Gastrocnemius medialis (tissue), 4 donors: ENCODE data around the gene FBXO17. TPM values are rescaled to one million over a fixed set of nuclear protein-coding genes. Genes with fewer than 3 reads are reported as not detected.

Experiments
- ATAC-seq, 2 donors: fragments of 150-250 bp; one replicate each; pipeline ENCODE4 v1.9.1; 2016
- DNase-seq, 2 donors: peaks; one replicate each; pipeline ENCODE4 v3.0.0-alpha.2; 2019
- H3K27ac ChIP-seq, 4 donors: fragments of 200-600 bp; sonication (generic); 1 replicate in 1 of 4; 2 replicates in 3 of 4; pipeline ENCODE4 v1.5.1; 2016 to 2018; ENCODE audit warnings: mild to moderate bottlenecking in 2 of 4, moderate library complexity in 1 of 4
- H3K27me3 ChIP-seq, 3 donors: fragments of 200-600 bp; sonication (generic) in 2 of 3; 1 replicate in 1 of 3; 2 replicates in 2 of 3; pipeline versions ENCODE4 v1.5.1 to v1.6.0; 2016 to 2019; ENCODE audit warnings: mild to moderate bottlenecking in 1 of 3, moderate library complexity in 1 of 3
- H3K36me3 ChIP-seq, 2 donors: fragments of 200-600 bp; sonication (generic) in 1 of 2; one replicate each; pipeline ENCODE4 v1.5.1; 2017 to 2018
- H3K4me1 ChIP-seq, 2 donors: fragments of 200-600 bp; sonication (generic) in 1 of 2; one replicate each; pipeline ENCODE4 v1.5.1; 2016 to 2017; ENCODE audit warnings: mild to moderate bottlenecking in 2 of 2
- H3K4me3 ChIP-seq, 4 donors: fragments of 200-600 bp; sonication (generic) in 3 of 4; 1 replicate in 1 of 4; 2 replicates in 3 of 4; pipeline ENCODE4 v1.5.1; 2016 to 2019; ENCODE audit warnings: mild to moderate bottlenecking in 2 of 4
- H3K9me3 ChIP-seq, 3 donors: fragments of 200-600 bp; sonication (generic) in 2 of 3; 1 replicate in 1 of 3; 2 replicates in 2 of 3; pipeline ENCODE4 v1.5.1; 2016 to 2019
- CTCF ChIP-seq, 5 experiments: fragments of 450-650 bp in 3 of 5; fragments of 200-600 bp in 2 of 5; sonication (generic) in 2 of 5; IDR thresholded peaks in 4 of 5; conservative IDR thresholded peaks in 1 of 5; 1 replicate in 4 of 5; 2 replicates in 1 of 5; pipeline ENCODE4 v1.5.1; 2016 to 2019; ENCODE audit warnings: antibody characterized with exemption in 5 of 5, mild to moderate bottlenecking in 3 of 5, moderate library complexity in 3 of 5
- POLR2A ChIP-seq, 2 donors: fragments of 450-650 bp; IDR thresholded peaks; one replicate each; pipeline ENCODE4 v1.6.1; 2017; ENCODE audit warnings: antibody characterized with exemption in 2 of 2, mild to moderate bottlenecking in 2 of 2, moderate library complexity in 2 of 2
- in situ Hi-C, 4 donors: fragments of 200-750 bp; cut with MboI; loops; one replicate each; pipeline versions ENCODE4 v1.15.0 to v1.8.0; 2017; ENCODE audit warnings: low sequenced_read_pairs in 4 of 4
- intact Hi-C: fragments of 100-400 bp; cut with DNase I; formaldehyde crosslinking; loops from one replicate; pipeline ENCODE4 v1.15.1; 2023; ENCODE audit warnings: low total_unique reads
- total RNA-seq, 4 donors: library from RNA; depleted of rRNA; stranded (reverse); fragments of >200 nt; gene quantifications; one replicate each; pipeline versions ENCODE4 v1.1.0 to v1.2.3, GENCODE V29; 2016

FBXO17 gene
- total RNA-seq, 4 donors from 2014 or later = 1.6 to 4.2 (median 2.4) TPM

- DNase-seq (no peak), ATAC-seq (no peak)
- no peaks in the 10 kb centered on the region for H3K9me3 ChIP-seq
- intact Hi-C loops = no loop called here
- no peaks in the 10 kb centered on the region for H3K27me3 ChIP-seq
- H3K4me1 ChIP-seq = no peaks in the 10 kb centered on the region
- H3K4me3 ChIP-seq = no peak overlapping the region
- TF ChIP-seq POLR2A (IDR thresholded peaks at IDR 0.05) (no peak), CTCF (IDR thresholded peaks at IDR 0.05 in 4 of 5, conservative IDR thresholded peaks at IDR 0.05 in 1 of 5) (no peak)
- in situ Hi-C loops = no loop called here
- no peaks in the 10 kb centered on the region for H3K36me3 ChIP-seq
- H3K27ac ChIP-seq = no peak overlapping the region
Observed at GRCh38 chr19:39017026-39017425, 41.5 kb upstream of the FBXO17 start.

- no peaks in the 10 kb centered on the region for H3K9me3 ChIP-seq
- H3K27ac ChIP-seq = no peak overlapping the region
- in situ Hi-C loops (no loop called here), intact Hi-C loops (no loop called here)
- no peaks in the 10 kb centered on the region for H3K27me3 ChIP-seq
- TF ChIP-seq POLR2A (IDR thresholded peaks at IDR 0.05) = no peak
- TF ChIP-seq CTCF (IDR thresholded peaks at IDR 0.05 in 4 of 5, conservative IDR thresholded peaks at IDR 0.05 in 1 of 5) = no peak
- no peaks in the 10 kb centered on the region for H3K4me1 ChIP-seq
- no peaks in the 10 kb centered on the region for H3K36me3 ChIP-seq
- no peak overlapping the region for H3K4me3 ChIP-seq
- DNase-seq (no peak), ATAC-seq (no peak)
Observed at GRCh38 chr19:39014037-39014436, 38.5 kb upstream of the FBXO17 start.

GRCh38 chr19:39009001-39009400 is 33.5 kb upstream of the FBXO17 start:
- Histone ChIP-seq H3K4me3 (no peak overlapping the region), H3K27ac (no peak overlapping the region), H3K36me3 (no peaks in the 10 kb centered on the region), H3K9me3 (no peaks in the 10 kb centered on the region), H3K27me3 (no peaks in the 10 kb centered on the region), H3K4me1 (no peaks in the 10 kb centered on the region)
- DNase-seq (no peak), ATAC-seq (no peak)
- in situ Hi-C loops (no loop called here), intact Hi-C loops (no loop called here)
- TF ChIP-seq CTCF (IDR thresholded peaks at IDR 0.05 in 4 of 5, conservative IDR thresholded peaks at IDR 0.05 in 1 of 5) (no peak), POLR2A (IDR thresholded peaks at IDR 0.05) (no peak)

GRCh38 chr19:39008137-39008536 is 32.6 kb upstream of the FBXO17 start:
- Histone ChIP-seq H3K27ac (no peak overlapping the region), H3K4me1 (no peaks in the 10 kb centered on the region), H3K4me3 (no peak overlapping the region), H3K27me3 (no peaks in the 10 kb centered on the region), H3K9me3 (no peaks in the 10 kb centered on the region), H3K36me3 (no peaks in the 10 kb centered on the region)
- intact Hi-C loops = no loop called here
- in situ Hi-C loops = no loop called here
- DNase-seq = no peak
- no peak for ATAC-seq
- TF ChIP-seq POLR2A (IDR thresholded peaks at IDR 0.05) = no peak
- no peak for TF ChIP-seq CTCF (IDR thresholded peaks at IDR 0.05 in 4 of 5, conservative IDR thresholded peaks at IDR 0.05 in 1 of 5)

GRCh38 chr19:39007096-39007495 is 31.6 kb upstream of the FBXO17 start:
- no peak for ATAC-seq
- H3K36me3 ChIP-seq = no peaks in the 10 kb centered on the region
- H3K27ac ChIP-seq = no peak overlapping the region
- H3K4me3 ChIP-seq = no peak overlapping the region
- no peaks in the 10 kb centered on the region for H3K4me1 ChIP-seq
- DNase-seq = no peak
- in situ Hi-C loops = no loop called here
- no peak for TF ChIP-seq POLR2A (IDR thresholded peaks at IDR 0.05)
- TF ChIP-seq CTCF (IDR thresholded peaks at IDR 0.05 in 4 of 5, conservative IDR thresholded peaks at IDR 0.05 in 1 of 5) = no peak
- no peaks in the 10 kb centered on the region for H3K9me3 ChIP-seq
- intact Hi-C loops = no loop called here
- H3K27me3 ChIP-seq = no peaks in the 10 kb centered on the region
